ENCODE data around the gene ITSN2.

GRCh38 chr2:24332791-24333540, 27.4 kb downstream of the ITSN2 start:
- TF ChIP-seq CREM (CRISPR knock-in tag; IDR thresholded peaks at IDR 0.05) (no peak), ATF2 (CRISPR knock-in tag; IDR thresholded peaks at IDR 0.05; ENCODE audit: borderline replicate concordance, low read depth) (no peak), USF2 (CRISPR knock-in tag; IDR thresholded peaks at IDR 0.05) (no peak), CTCF (IDR thresholded peaks at IDR 0.05) (no peak), NFYB (CRISPR knock-in tag; conservative IDR thresholded peaks at IDR 0.05; ENCODE audit: low read depth) (no peak), ZNF317 (CRISPR knock-in tag; IDR thresholded peaks at IDR 0.05; ENCODE audit: borderline replicate concordance, low read depth) (no peak), SP1 (CRISPR knock-in tag; conservative IDR thresholded peaks at IDR 0.05) (no peak), ATF3 (CRISPR knock-in tag; conservative IDR thresholded peaks at IDR 0.05) (no peak), CBFB (CRISPR knock-in tag; IDR thresholded peaks at IDR 0.05; ENCODE audit: low read depth) (no peak)

All from WTC11 (cell line).